Right atrium auricular region (tissue), 2 donors: ENCODE measurements around the gene USP49. TPM values are rescaled to one million over a fixed set of nuclear protein-coding genes. Genes with fewer than 3 reads are reported as not detected.

Source experiments
- DNase-seq: peaks from one replicate; pipeline ENCODE4 v3.0.0-alpha.2; 2019; ENCODE audit warnings: low spot score
- H3K27ac ChIP-seq, 2 donors: fragments of 200-600 bp; sonication (generic); 1 replicate in 1 of 2; 2 replicates in 1 of 2; pipeline ENCODE4 v1.5.1; 2016 to 2019
- H3K27me3 ChIP-seq, 2 donors: fragments of 200-600 bp; sonication (generic); one replicate each; pipeline versions ENCODE4 v1.5.1 to v1.6.0; 2017 to 2019
- H3K36me3 ChIP-seq: fragments of 200-600 bp; sonication (generic); one replicate; pipeline ENCODE4 v1.5.1; 2016
- H3K4me1 ChIP-seq, 2 donors: fragments of 200-600 bp; sonication (generic); one replicate each; pipeline versions ENCODE4 v1.5.1 to v1.6.0; 2017 to 2019
- H3K4me3 ChIP-seq, 2 donors: fragments of 200-600 bp; sonication (generic); 1 replicate in 1 of 2; 2 replicates in 1 of 2; pipeline ENCODE4 v1.5.1; 2017 to 2019; ENCODE audit warnings: mild to moderate bottlenecking in 1 of 2, moderate library complexity in 1 of 2
- H3K9me3 ChIP-seq, 2 donors: fragments of 200-600 bp; sonication (generic); one replicate each; pipeline ENCODE4 v1.5.1; 2019
- total RNA-seq, 2 donors: library from RNA; depleted of rRNA; stranded (reverse); fragments of >200 nt; gene quantifications; one replicate each; pipeline ENCODE4 v1.1.0, GENCODE V29; 2016
- TF ChIP-seq, protein P1 (sequence below), 2 donors: fragments of 200-600 bp; sonication (generic); IDR thresholded peaks; one replicate each; pipeline ENCODE4 v1.5.1; 2019; ENCODE audit warnings: antibody characterized with exemption in 2 of 2

Gene USP49
- total RNA-seq, 2 donors from 2014 or later = 1.3 to 1.7 TPM

GRCh38 chr6:41940759-41941279 is 45.6 kb upstream of the USP49 start:
- Histone ChIP-seq H3K4me1 (peaks cover 5 to 57% of the 10 kb centered on the region in 2 donors), H3K4me3 (peak overlapping the region; percentile 76 to 86), H3K27me3 (no peaks in the 10 kb centered on the region), H3K36me3 (peaks cover 12% of the 10 kb centered on the region), H3K9me3 (no peaks in the 10 kb centered on the region), H3K27ac (peak overlapping the region; percentile 85 to 90)
- peak; percentile 66 for DNase-seq
- TF ChIP-seq, protein P1, sequence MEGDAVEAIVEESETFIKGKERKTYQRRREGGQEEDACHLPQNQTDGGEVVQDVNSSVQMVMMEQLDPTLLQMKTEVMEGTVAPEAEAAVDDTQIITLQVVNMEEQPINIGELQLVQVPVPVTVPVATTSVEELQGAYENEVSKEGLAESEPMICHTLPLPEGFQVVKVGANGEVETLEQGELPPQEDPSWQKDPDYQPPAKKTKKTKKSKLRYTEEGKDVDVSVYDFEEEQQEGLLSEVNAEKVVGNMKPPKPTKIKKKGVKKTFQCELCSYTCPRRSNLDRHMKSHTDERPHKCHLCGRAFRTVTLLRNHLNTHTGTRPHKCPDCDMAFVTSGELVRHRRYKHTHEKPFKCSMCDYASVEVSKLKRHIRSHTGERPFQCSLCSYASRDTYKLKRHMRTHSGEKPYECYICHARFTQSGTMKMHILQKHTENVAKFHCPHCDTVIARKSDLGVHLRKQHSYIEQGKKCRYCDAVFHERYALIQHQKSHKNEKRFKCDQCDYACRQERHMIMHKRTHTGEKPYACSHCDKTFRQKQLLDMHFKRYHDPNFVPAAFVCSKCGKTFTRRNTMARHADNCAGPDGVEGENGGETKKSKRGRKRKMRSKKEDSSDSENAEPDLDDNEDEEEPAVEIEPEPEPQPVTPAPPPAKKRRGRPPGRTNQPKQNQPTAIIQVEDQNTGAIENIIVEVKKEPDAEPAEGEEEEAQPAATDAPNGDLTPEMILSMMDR (IDR thresholded peaks at IDR 0.05) = no peak

DNA sequence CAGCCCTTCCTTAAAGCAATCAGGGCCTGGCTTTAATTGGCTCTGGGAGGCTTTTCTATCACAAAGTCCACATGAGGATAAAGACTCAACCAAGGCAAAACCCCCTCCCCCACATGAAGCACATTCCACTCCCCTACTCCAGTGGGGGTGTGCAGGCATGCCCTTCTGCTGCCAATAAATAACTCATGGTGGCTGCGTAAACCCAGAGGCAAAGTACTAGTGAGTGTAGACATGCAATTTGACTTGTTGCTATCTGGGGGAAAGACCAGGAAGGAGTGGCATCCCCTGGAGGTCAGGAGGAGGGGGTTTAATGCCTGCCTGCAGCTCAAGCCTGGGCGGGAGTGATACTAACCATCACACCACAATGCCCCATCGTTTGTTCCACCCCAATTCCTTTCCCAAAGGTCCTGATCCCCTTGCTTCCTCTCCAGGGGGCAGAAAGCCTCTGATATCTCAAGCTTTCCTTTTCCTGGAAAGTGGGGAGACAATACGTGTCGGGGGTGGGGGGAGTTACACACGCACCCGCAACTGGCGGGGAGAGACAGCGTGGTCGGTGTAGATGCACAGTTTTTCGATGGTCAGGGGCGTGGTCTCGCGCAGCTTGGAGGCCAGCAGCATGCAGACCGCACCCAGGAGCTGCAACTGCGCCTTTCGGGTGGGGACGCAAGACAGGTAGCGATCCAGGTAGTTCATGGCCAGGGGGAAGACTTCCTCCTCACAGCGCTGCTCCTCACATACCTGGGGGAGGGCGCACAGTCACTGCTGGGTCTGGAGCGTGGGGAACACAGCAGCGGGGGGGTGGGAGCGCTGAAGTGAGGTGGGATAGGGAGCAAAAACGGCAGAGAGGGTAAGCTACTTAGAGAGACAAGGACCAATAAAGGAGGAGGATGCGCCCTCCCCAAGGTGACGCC is 44.9 kb upstream of the USP49 start:
- H3K27ac ChIP-seq = peak overlapping the region; percentile 85 to 90
- H3K36me3 ChIP-seq = peaks cover 20% of the 10 kb centered on the region
- H3K27me3 ChIP-seq = no peaks in the 10 kb centered on the region
- no peaks in the 10 kb centered on the region for H3K9me3 ChIP-seq
- H3K4me3 ChIP-seq = peak overlapping the region; percentile 76 to 86
- DNase-seq = no peak
- peaks cover 5 to 59% of the 10 kb centered on the region in 2 donors for H3K4me1 ChIP-seq
- TF ChIP-seq, protein P1 (IDR thresholded peaks at IDR 0.05) = no peak

GRCh38 chr6:41939176-41939847 is 44.1 kb upstream of the USP49 start:
- H3K27ac ChIP-seq = peak overlapping the region; percentile 85 to 90
- TF ChIP-seq, protein P1 (IDR thresholded peaks at IDR 0.05) = no peak

GRCh38 chr6:41938590-41939175 is 43.5 kb upstream of the USP49 start:
- TF ChIP-seq, protein P1 (IDR thresholded peaks at IDR 0.05) = no peak
- peaks cover 33% of the 10 kb centered on the region for H3K36me3 ChIP-seq
- no peaks in the 10 kb centered on the region for H3K27me3 ChIP-seq
- no peak overlapping the region for H3K4me3 ChIP-seq
- no peak for DNase-seq
- H3K27ac ChIP-seq = peak overlapping the region; percentile 85 to 90
- no peaks in the 10 kb centered on the region for H3K9me3 ChIP-seq
- peaks cover 5 to 59% of the 10 kb centered on the region in 2 donors for H3K4me1 ChIP-seq

More at GRCh38 chr6:41939176-41939847, 44.1 kb upstream of the USP49 start:
- Histone ChIP-seq H3K4me3 (peak overlapping the region in 1 of 2 donors; percentile 86), H3K9me3 (no peaks in the 10 kb centered on the region), H3K4me1 (peaks cover 5 to 59% of the 10 kb centered on the region in 2 donors), H3K36me3 (peaks cover 26% of the 10 kb centered on the region), H3K27me3 (no peaks in the 10 kb centered on the region)
- DNase-seq = peak; percentile 76

DNA sequence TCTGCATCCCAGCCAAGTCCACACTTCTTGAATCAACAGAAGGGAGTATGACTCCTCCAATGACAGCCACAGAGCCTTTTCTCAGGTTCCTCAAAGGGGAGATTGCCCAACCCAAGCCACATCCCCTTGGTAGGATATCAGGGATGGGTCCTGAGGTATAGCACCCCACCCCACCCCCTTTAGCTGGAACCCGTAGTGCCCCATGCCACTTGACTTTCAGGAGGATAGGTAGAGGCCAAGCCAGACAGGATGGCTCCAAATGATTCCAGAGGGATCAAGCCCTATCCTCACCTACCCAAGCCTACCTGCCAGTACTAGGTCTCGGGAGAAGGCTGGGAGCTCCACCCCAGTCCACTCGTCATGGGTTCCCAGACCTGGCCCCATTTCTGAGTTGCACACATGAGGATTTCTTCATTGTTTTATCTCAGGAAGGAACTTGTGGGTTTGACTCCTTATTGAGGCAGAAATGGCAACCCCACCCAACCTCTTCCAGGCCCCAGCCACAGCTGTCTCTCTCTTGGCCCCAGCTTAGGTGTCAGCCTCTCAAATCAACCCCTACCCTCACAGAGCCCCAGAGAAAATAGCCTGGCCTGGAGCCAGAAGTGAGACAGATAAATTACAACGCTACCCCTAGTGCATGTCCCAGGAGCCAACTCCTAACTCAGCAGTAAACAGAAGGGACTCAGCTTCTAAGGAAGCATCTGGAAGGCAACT is 42.8 kb upstream of the USP49 start:
- no peak for DNase-seq
- H3K27me3 ChIP-seq = no peaks in the 10 kb centered on the region
- H3K27ac ChIP-seq = peak overlapping the region; percentile 85 to 90
- H3K9me3 ChIP-seq = no peaks in the 10 kb centered on the region
- TF ChIP-seq, protein P1 (IDR thresholded peaks at IDR 0.05) = no peak
- H3K36me3 ChIP-seq = peaks cover 38% of the 10 kb centered on the region
- H3K4me3 ChIP-seq = no peak overlapping the region
- peaks cover 5 to 59% of the 10 kb centered on the region in 2 donors for H3K4me1 ChIP-seq
